Body of pancreas (tissue), 4 donors: ENCODE results near the gene FLNC.

Experiments
- CTCF ChIP-seq, 7 experiments: fragments of 450-650 bp in 4 of 7; fragments of 200-600 bp in 3 of 7; sonication (generic) in 3 of 7; IDR thresholded peaks; one replicate each; pipeline ENCODE4 v1.5.1; 2016 to 2019; ENCODE audit warnings: antibody characterized with exemption in 7 of 7
- POLR2A ChIP-seq, 3 donors: fragments of 450-650 bp; IDR thresholded peaks; one replicate each; pipeline ENCODE4 v1.6.1; 2016; ENCODE audit warnings: antibody characterized with exemption in 3 of 3, mild to moderate bottlenecking in 2 of 3

- no peak for TF ChIP-seq CTCF (IDR thresholded peaks at IDR 0.05)
- no peak for TF ChIP-seq POLR2A (IDR thresholded peaks at IDR 0.05)
Observed at GRCh38 chr7:128890306-128891109, 60.3 kb downstream of the FLNC start.
